ENCODE results near the gene CYB561.
"Not testable (repeated sequence)": the region's sequence is repeated elsewhere in the genome, so short reads cannot be mapped to it uniquely, and the experiment has no call there.

CYB561 gene

GRCh38 chr17:63478814-63479494 is 32.8 kb upstream of the CYB561 start:
- peak; percentile 78 for DNase-seq

GRCh38 chr17:63477480-63478440 is 31.7 kb upstream of the CYB561 start:
- DNase-seq, result no peak

GRCh38 chr17:63476854-63477479 is 30.9 kb upstream of the CYB561 start, which contains the start of gene ACE:
TSS of gene ACE (plus strand) at chr17:63477061. CDS start at chr17:63477095, 34 bp downstream.
- DNase-seq, result peak; percentile 49

GRCh38 chr17:63476459-63476853 is 30.4 kb upstream of the CYB561 start:
- DNase-seq, result no peak

- no peak for DNase-seq
These were observed 29.6 kb upstream of the CYB561 start for GRCh38 chr17:63475491-63476412.

- DNase-seq, result no peak
These were observed 28.7 kb upstream of the CYB561 start for GRCh38 chr17:63474586-63475460.

- DNase-seq, result no peak
These were observed 28.1 kb upstream of the CYB561 start for GRCh38 chr17:63474174-63474573.

GRCh38 chr17:63468099-63468498 is 22.0 kb upstream of the CYB561 start:
- not testable (repeated sequence) for DNase-seq

- no peak for DNase-seq
These were observed 18.7 kb upstream of the CYB561 start for GRCh38 chr17:63464691-63465236.

GRCh38 chr17:63463771-63464170 is 17.7 kb upstream of the CYB561 start:
- no peak for DNase-seq

- no peak for DNase-seq
These were observed 13.9 kb upstream of the CYB561 start for GRCh38 chr17:63460018-63460417.

- DNase-seq, result no peak
These were observed 12.4 kb upstream of the CYB561 start for GRCh38 chr17:63458478-63458877.

GRCh38 chr17:63455417-63455816 is 9.3 kb upstream of the CYB561 start:
- no peak for DNase-seq

GRCh38 chr17:63454915-63455314 is 8.8 kb upstream of the CYB561 start:
- DNase-seq, result no peak

GRCh38 chr17:63454357-63454756 is 8.3 kb upstream of the CYB561 start:
- DNase-seq, result not testable (repeated sequence)

GRCh38 chr17:63452962-63453551 is 7.0 kb upstream of the CYB561 start:
- DNase-seq, result no peak

GRCh38 chr17:63452046-63452961 is 6.2 kb upstream of the CYB561 start:
- no peak for DNase-seq

GRCh38 chr17:63451150-63451549 is 5.0 kb upstream of the CYB561 start:
- no peak for DNase-seq

GRCh38 chr17:63450551-63450950 is 4.4 kb upstream of the CYB561 start:
- no peak for DNase-seq

All from activated naive CD4-positive, alpha-beta T cell treated with anti-CD3 and anti-CD28 coated beads, Interleukin-2, amount 50 U/mL, for 16 hours (primary cell).